Measurements from ENCODE around the gene SND1. TPM values are rescaled to one million over a fixed set of nuclear protein-coding genes. Genes with fewer than 3 reads are reported as not detected.

SND1 gene
- total and polyA plus RNA-seq, 3 experiments from 2014 or later: 121 to 203 (median 198) TPM

GRCh38 chr7:128139406-128139805 is 487.4 kb downstream of the SND1 start:
- Histone ChIP-seq H3K27ac (ENCODE audit: low read depth, low read length) (no peak overlapping the region), H3K9me3 (ENCODE audit: low read length) (no peaks in the 10 kb centered on the region), H3K4me1 (ENCODE audit: insufficient read depth, low read length) (peaks cover 17% of the 10 kb centered on the region), H3K4me3 (ENCODE audit: low read length) (no peak overlapping the region), H3K27me3 (ENCODE audit: insufficient read depth, low read length, poor library complexity, severe bottlenecking) (peaks cover 14% of the 10 kb centered on the region), H3K36me3 (ENCODE audit: insufficient read depth, low read length) (no peaks in the 10 kb centered on the region)
- ChIA-PET POLR2A (no interaction called here), CTCF (no interaction called here)
- no peak overlapping the region for H3K27ac Mint-ChIP-seq
- peaks cover 2 to 10% (median 7%) of the 10 kb centered on the region in 5 donors for H3K9me3 Mint-ChIP-seq
- H3K4me3 Mint-ChIP-seq: no peak overlapping the region
- H3K27me3 Mint-ChIP-seq: peaks cover 20 to 35% of the 10 kb centered on the region in 2 donors
- H3K36me3 Mint-ChIP-seq: peaks cover 0 to 4% (median 0%) of the 10 kb centered on the region in 3 donors
- H3K4me1 Mint-ChIP-seq: peaks cover 9 to 13% (median 11%) of the 10 kb centered on the region in 3 donors
- no peak for DNase-seq

GRCh38 chr7:128141683-128142195 is 489.7 kb downstream of the SND1 start:
- no peak overlapping the region for H3K4me3 ChIP-seq (ENCODE audit: low read length)
- no peak overlapping the region for H3K27ac Mint-ChIP-seq
- no peak for DNase-seq
- no peaks in the 10 kb centered on the region for H3K27me3 ChIP-seq (ENCODE audit: insufficient read depth, low read length, poor library complexity, severe bottlenecking)
- H3K9me3 Mint-ChIP-seq: peaks cover 2 to 12% (median 7%) of the 10 kb centered on the region in 5 donors
- H3K27ac ChIP-seq (ENCODE audit: low read depth, low read length): no peak overlapping the region
- no peaks in the 10 kb centered on the region for H3K9me3 ChIP-seq (ENCODE audit: low read length)
- H3K4me1 Mint-ChIP-seq: no peaks in the 10 kb centered on the region
- H3K27me3 Mint-ChIP-seq: peaks cover 10 to 35% of the 10 kb centered on the region in 2 donors
- ChIA-PET CTCF (no interaction called here), POLR2A (no interaction called here)
- no peak overlapping the region for H3K4me3 Mint-ChIP-seq
- no peaks in the 10 kb centered on the region for H3K4me1 ChIP-seq (ENCODE audit: insufficient read depth, low read length)
- peaks cover 0 to 4% (median 0%) of the 10 kb centered on the region in 3 donors for H3K36me3 Mint-ChIP-seq
- no peaks in the 10 kb centered on the region for H3K36me3 ChIP-seq (ENCODE audit: insufficient read depth, low read length)

Other genes starting within 250 kb of the SND1 start
- gene GCC1, start 66.6 kb upstream of the SND1 start, total RNA-seq: 10 to 100 TPM; 20.1 to 20.2 TPM
- gene GCC1, start 66.6 kb upstream of the SND1 start, polyA plus RNA-seq: 21.0 TPM
- 100 to 1,000 TPM; 125 to 134 TPM for gene ARF5, start 63.8 kb upstream of the SND1 start, total RNA-seq
- gene ARF5, start 63.8 kb upstream of the SND1 start, polyA plus RNA-seq: 180 TPM
- gene FSCN3, start 58.5 kb upstream of the SND1 start, total RNA-seq: 1 to 10 TPM; 1.0 to 1.1 TPM
- 1.0 TPM for gene FSCN3, start 58.5 kb upstream of the SND1 start, polyA plus RNA-seq
- not detected for gene PAX4, start 34.1 kb upstream of the SND1 start, total RNA-seq
- not detected for gene PAX4, start 34.1 kb upstream of the SND1 start, polyA plus RNA-seq

Data from CD8-positive, alpha-beta memory T cell (primary cell).